ENCODE measurements around the gene INPP1. TPM values are rescaled to one million over a fixed set of nuclear protein-coding genes. Genes with fewer than 3 reads are reported as not detected.

The INPP1 gene
- total RNA-seq, 1 experiment from 2014 or later = 2.3 TPM

DNA sequence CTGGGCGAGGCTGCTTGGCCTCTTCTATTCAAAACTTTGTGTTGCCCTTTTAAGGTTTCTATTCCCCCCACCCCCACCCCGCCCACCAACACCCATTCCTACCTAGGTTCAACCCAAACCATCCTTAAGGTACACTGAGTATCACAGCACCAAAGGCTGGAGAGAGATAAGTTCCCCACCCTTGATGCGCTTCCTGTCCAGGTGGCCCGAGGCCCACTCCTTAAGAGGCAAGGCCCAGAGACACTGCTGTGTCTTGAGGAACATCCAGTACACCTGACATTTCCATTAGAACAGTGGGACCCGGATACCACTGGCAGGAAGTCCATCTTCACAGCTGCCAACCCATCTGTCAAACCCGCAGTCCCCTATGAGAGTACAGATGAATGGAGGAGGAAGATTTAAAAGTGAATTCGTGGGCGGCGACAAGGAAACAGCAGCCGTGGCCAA, 277 bp upstream of the INPP1 start:
- ChIA-PET POLR2A (no interaction called here), CTCF (interaction anchor here (1.5 kb wide), 1 partner anchor 23 kb away, joined by 3 read pairs; the partner anchor contains the start of gene HIBCH)
- peak; percentile 21; the same call in 1 of the 2 replicates for ATAC-seq
- Mint-ChIP-seq H3K4me3 (peak overlapping the region; percentile 71), H3K36me3 (no peaks in the 10 kb centered on the region), H3K9me3 (no peaks in the 10 kb centered on the region), H3K27me3 (ENCODE audit: low read depth) (peaks cover 23% of the 10 kb centered on the region), H3K27ac (no peak overlapping the region), H3K4me1 (peaks cover 16% of the 10 kb centered on the region)
- TF ChIP-seq FOXP1 (CRISPR knock-in tag; IDR thresholded peaks at IDR 0.05; ENCODE audit: borderline replicate concordance) (no peak), SMAD3 (CRISPR knock-in tag; IDR thresholded peaks at IDR 0.05; ENCODE audit: borderline replicate concordance) (no peak), ZNF317 (CRISPR knock-in tag; IDR thresholded peaks at IDR 0.05; ENCODE audit: borderline replicate concordance, low read depth) (no peak), SP1 (CRISPR knock-in tag; conservative IDR thresholded peaks at IDR 0.05) (no peak), FOXK1 (CRISPR knock-in tag; IDR thresholded peaks at IDR 0.05) (no peak), ZNF396 (CRISPR knock-in tag; IDR thresholded peaks at IDR 0.05; ENCODE audit: borderline replicate concordance) (no peak), EMX1 (CRISPR knock-in tag; IDR thresholded peaks at IDR 0.05) (no peak), ETV6 (CRISPR knock-in tag; IDR thresholded peaks at IDR 0.05) (no peak), GTF2I (CRISPR knock-in tag; conservative IDR thresholded peaks at IDR 0.05) (no peak)
- TF ChIP-seq, protein P1, sequence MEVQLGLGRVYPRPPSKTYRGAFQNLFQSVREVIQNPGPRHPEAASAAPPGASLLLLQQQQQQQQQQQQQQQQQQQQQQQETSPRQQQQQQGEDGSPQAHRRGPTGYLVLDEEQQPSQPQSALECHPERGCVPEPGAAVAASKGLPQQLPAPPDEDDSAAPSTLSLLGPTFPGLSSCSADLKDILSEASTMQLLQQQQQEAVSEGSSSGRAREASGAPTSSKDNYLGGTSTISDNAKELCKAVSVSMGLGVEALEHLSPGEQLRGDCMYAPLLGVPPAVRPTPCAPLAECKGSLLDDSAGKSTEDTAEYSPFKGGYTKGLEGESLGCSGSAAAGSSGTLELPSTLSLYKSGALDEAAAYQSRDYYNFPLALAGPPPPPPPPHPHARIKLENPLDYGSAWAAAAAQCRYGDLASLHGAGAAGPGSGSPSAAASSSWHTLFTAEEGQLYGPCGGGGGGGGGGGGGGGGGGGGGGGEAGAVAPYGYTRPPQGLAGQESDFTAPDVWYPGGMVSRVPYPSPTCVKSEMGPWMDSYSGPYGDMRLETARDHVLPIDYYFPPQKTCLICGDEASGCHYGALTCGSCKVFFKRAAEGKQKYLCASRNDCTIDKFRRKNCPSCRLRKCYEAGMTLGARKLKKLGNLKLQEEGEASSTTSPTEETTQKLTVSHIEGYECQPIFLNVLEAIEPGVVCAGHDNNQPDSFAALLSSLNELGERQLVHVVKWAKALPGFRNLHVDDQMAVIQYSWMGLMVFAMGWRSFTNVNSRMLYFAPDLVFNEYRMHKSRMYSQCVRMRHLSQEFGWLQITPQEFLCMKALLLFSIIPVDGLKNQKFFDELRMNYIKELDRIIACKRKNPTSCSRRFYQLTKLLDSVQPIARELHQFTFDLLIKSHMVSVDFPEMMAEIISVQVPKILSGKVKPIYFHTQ (CRISPR knock-in tag; IDR thresholded peaks at IDR 0.05) = no peak
- TF ChIP-seq, protein P2, sequence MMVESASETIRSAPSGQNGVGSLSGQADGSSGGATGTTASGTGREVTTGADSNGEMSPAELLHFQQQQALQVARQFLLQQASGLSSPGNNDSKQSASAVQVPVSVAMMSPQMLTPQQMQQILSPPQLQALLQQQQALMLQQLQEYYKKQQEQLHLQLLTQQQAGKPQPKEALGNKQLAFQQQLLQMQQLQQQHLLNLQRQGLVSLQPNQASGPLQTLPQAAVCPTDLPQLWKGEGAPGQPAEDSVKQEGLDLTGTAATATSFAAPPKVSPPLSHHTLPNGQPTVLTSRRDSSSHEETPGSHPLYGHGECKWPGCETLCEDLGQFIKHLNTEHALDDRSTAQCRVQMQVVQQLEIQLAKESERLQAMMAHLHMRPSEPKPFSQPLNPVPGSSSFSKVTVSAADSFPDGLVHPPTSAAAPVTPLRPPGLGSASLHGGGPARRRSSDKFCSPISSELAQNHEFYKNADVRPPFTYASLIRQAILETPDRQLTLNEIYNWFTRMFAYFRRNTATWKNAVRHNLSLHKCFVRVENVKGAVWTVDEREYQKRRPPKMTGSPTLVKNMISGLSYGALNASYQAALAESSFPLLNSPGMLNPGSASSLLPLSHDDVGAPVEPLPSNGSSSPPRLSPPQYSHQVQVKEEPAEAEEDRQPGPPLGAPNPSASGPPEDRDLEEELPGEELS (CRISPR knock-in tag; IDR thresholded peaks at IDR 0.05) = no peak
- no peak for DNase-seq (ENCODE audit: low spot score)

DNA sequence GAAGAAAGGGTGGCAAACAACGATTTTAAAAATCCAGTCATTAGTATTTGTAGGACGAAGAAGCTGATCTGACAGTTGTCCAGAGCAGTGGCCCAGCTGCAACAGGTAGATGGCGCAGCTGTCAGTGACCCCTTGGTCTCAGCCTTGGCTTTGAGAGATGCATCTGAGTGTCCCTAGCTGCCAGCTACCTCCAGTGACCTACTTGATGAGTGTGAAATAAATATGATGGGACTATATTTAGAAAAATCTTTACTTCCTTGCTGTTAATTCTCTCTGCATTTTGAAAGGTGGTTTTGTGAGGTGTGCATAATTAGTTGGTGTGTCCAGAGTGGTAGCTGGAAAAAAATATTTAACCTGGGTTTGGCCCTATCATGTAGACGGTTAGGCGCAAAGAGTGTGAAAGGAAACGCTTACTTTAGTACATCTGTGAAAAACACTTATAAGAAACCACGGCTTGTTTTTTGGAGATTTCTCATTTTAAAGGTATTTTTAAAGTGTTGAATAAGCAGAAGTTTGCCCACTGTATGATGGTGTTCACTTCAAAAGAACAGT, 963 bp downstream of the INPP1 start:
- Mint-ChIP-seq H3K4me3 (peak overlapping the region; percentile 63), H3K27ac (no peak overlapping the region), H3K4me1 (peaks cover 16% of the 10 kb centered on the region), H3K27me3 (ENCODE audit: low read depth) (peaks cover 23% of the 10 kb centered on the region), H3K9me3 (no peaks in the 10 kb centered on the region), H3K36me3 (no peaks in the 10 kb centered on the region)
- ATAC-seq = peak; percentile 63
- TF ChIP-seq, protein P3, sequence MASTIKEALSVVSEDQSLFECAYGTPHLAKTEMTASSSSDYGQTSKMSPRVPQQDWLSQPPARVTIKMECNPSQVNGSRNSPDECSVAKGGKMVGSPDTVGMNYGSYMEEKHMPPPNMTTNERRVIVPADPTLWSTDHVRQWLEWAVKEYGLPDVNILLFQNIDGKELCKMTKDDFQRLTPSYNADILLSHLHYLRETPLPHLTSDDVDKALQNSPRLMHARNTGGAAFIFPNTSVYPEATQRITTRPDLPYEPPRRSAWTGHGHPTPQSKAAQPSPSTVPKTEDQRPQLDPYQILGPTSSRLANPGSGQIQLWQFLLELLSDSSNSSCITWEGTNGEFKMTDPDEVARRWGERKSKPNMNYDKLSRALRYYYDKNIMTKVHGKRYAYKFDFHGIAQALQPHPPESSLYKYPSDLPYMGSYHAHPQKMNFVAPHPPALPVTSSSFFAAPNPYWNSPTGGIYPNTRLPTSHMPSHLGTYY (CRISPR knock-in tag; IDR thresholded peaks at IDR 0.05) = no peak
- TF ChIP-seq, protein P4, sequence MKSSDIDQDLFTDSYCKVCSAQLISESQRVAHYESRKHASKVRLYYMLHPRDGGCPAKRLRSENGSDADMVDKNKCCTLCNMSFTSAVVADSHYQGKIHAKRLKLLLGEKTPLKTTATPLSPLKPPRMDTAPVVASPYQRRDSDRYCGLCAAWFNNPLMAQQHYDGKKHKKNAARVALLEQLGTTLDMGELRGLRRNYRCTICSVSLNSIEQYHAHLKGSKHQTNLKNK (CRISPR knock-in tag; IDR thresholded peaks at IDR 0.05) = no peak
- TF ChIP-seq ESRRA (CRISPR knock-in tag; IDR thresholded peaks at IDR 0.05; ENCODE audit: borderline replicate concordance) (no peak), MYBL2 (CRISPR knock-in tag; IDR thresholded peaks at IDR 0.05) (no peak), GTF2I (CRISPR knock-in tag; conservative IDR thresholded peaks at IDR 0.05) (no peak), ZNF263 (CRISPR knock-in tag; IDR thresholded peaks at IDR 0.05; ENCODE audit: low read depth) (no peak), NR3C1 (CRISPR knock-in tag; conservative IDR thresholded peaks at IDR 0.05; ENCODE audit: low read depth) (no peak), JAZF1 (CRISPR knock-in tag; IDR thresholded peaks at IDR 0.05) (no peak)
- TF ChIP-seq, protein P5, sequence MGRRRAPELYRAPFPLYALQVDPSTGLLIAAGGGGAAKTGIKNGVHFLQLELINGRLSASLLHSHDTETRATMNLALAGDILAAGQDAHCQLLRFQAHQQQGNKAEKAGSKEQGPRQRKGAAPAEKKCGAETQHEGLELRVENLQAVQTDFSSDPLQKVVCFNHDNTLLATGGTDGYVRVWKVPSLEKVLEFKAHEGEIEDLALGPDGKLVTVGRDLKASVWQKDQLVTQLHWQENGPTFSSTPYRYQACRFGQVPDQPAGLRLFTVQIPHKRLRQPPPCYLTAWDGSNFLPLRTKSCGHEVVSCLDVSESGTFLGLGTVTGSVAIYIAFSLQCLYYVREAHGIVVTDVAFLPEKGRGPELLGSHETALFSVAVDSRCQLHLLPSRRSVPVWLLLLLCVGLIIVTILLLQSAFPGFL (CRISPR knock-in tag; IDR thresholded peaks at IDR 0.05; ENCODE audit: borderline replicate concordance) = no peak
- POLR2A ChIA-PET = interaction anchor here (0.9 kb wide), 2 partner anchors 8 to 25 kb away, joined by 3 read pairs; partner anchors contain the start of gene HIBCH
- CTCF ChIA-PET = interaction anchor here (0.8 to 1.8 kb wide), 4 partner anchors 11 to 336 kb away, joined by 3 to 7 read pairs (median 3); partner anchors contain the start of gene HIBCH
- no peak for DNase-seq (ENCODE audit: low spot score)

Data from WTC11 (cell line).